ENCODE results near the gene RNF150. TPM values are rescaled to one million over a fixed set of nuclear protein-coding genes. Genes with fewer than 3 reads are reported as not detected.
A peak's percentile ranks its signal among the peaks of the same experiment; 100 is the strongest.

RNF150 gene
- total RNA-seq, 4 donors from 2014 or later: 1.6 to 21.2 (median 4.9) TPM

- intact Hi-C loops (cut with DNase I; ENCODE audit: low total_unique reads): no loop called here
- in situ Hi-C loops (cut with MboI; ENCODE audit: low sequenced_read_pairs in 4 of 4): no loop called here
Observed at GRCh38 chr4:140888054-140888453, 245.2 kb downstream of the RNF150 start.

GRCh38 chr4:140887467-140887866, 245.8 kb downstream of the RNF150 start:
- Histone ChIP-seq H3K4me1 (peaks cover 23 to 24% of the 10 kb centered on the region in 2 donors), H3K27me3 (no peaks in the 10 kb centered on the region), H3K9me3 (no peaks in the 10 kb centered on the region), H3K4me3 (peak overlapping the region in 1 of 4 donors; percentile 20), H3K36me3 (no peaks in the 10 kb centered on the region), H3K27ac (peak overlapping the region; percentile 11 to 75 (median 52))
- intact Hi-C loops (cut with DNase I; ENCODE audit: low total_unique reads) (loop anchor here (2.0 kb wide), 1 partner anchor 245 kb away; the partner anchor contains the start of gene RNF150), in situ Hi-C loops (cut with MboI; ENCODE audit: low sequenced_read_pairs in 4 of 4) (no loop called here)
- TF ChIP-seq, protein P1, sequence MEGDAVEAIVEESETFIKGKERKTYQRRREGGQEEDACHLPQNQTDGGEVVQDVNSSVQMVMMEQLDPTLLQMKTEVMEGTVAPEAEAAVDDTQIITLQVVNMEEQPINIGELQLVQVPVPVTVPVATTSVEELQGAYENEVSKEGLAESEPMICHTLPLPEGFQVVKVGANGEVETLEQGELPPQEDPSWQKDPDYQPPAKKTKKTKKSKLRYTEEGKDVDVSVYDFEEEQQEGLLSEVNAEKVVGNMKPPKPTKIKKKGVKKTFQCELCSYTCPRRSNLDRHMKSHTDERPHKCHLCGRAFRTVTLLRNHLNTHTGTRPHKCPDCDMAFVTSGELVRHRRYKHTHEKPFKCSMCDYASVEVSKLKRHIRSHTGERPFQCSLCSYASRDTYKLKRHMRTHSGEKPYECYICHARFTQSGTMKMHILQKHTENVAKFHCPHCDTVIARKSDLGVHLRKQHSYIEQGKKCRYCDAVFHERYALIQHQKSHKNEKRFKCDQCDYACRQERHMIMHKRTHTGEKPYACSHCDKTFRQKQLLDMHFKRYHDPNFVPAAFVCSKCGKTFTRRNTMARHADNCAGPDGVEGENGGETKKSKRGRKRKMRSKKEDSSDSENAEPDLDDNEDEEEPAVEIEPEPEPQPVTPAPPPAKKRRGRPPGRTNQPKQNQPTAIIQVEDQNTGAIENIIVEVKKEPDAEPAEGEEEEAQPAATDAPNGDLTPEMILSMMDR (IDR thresholded peaks at IDR 0.05 in 4 of 5, conservative IDR thresholded peaks at IDR 0.05 in 1 of 5): no peak
- no peak for TF ChIP-seq POLR2A (IDR thresholded peaks at IDR 0.05)
- ATAC-seq (peak; percentile 92 to 99), DNase-seq (peak in 1 of 2 donors; percentile 12)

More at GRCh38 chr4:140888054-140888453, 245.2 kb downstream of the RNF150 start:
- Histone ChIP-seq H3K27me3 (no peaks in the 10 kb centered on the region), H3K36me3 (no peaks in the 10 kb centered on the region), H3K4me1 (peaks cover 23 to 24% of the 10 kb centered on the region in 2 donors), H3K27ac (peak overlapping the region; percentile 11 to 75 (median 50)), H3K9me3 (no peaks in the 10 kb centered on the region), H3K4me3 (no peak overlapping the region)
- TF ChIP-seq, protein P1 (IDR thresholded peaks at IDR 0.05 in 4 of 5, conservative IDR thresholded peaks at IDR 0.05 in 1 of 5): no peak
- no peak for TF ChIP-seq POLR2A (IDR thresholded peaks at IDR 0.05)
- ATAC-seq: no peak
- no peak for DNase-seq

DNA sequence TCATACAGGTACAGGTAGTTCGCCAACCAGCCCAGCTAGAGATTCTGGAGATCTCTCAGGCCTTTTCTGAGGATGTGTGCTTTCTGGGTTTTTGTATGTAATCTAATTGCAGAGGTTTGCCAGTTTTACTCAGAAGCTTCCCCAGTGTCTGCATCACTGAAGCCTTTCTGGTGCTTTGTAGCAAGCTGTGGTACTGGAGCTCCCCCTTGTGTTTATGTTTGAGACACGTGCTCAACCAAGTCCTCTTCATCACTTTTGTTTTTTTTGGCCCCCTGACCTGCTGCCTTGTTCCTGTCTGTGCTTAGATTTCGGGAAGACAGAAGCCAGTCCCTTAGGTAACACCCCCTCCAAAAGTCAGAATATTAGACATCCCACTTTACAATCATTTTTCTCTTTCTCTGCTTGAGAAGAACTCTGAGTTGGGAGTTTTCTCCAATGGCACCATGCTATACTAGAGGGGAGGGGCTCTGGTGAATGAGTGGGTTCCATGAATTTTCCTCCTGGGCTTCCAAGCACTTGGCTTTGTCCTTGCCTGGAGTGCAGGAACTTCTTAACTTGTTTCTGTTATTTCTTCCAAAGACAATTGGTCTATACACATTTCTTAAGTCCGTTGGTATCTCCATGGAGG, 248.7 kb downstream of the RNF150 start:
- H3K27ac ChIP-seq: no peak overlapping the region
- no peak overlapping the region for H3K4me3 ChIP-seq
- no peaks in the 10 kb centered on the region for H3K36me3 ChIP-seq
- in situ Hi-C loops (cut with MboI; ENCODE audit: low sequenced_read_pairs in 4 of 4) (no loop called here), intact Hi-C loops (cut with DNase I; ENCODE audit: low total_unique reads) (loop anchor here (1.0 kb wide), 1 partner anchor 23 kb away; no protein-coding TSS in a partner anchor)
- TF ChIP-seq POLR2A (IDR thresholded peaks at IDR 0.05): no peak
- TF ChIP-seq, protein P1 (IDR thresholded peaks at IDR 0.05 in 4 of 5, conservative IDR thresholded peaks at IDR 0.05 in 1 of 5): peak in 4 of 5 experiments; percentile 52 to 68 (median 57)
- H3K9me3 ChIP-seq: no peaks in the 10 kb centered on the region
- H3K27me3 ChIP-seq: no peaks in the 10 kb centered on the region
- DNase-seq: peak in 1 of 2 donors; percentile 11
- ATAC-seq: peak; percentile 44 to 61
- peaks cover 23 to 24% of the 10 kb centered on the region in 2 donors for H3K4me1 ChIP-seq

GRCh38 chr4:140877781-140878180, 255.5 kb downstream of the RNF150 start:
- intact Hi-C loops (cut with DNase I; ENCODE audit: low total_unique reads): loop anchor here (2.0 kb wide), 1 partner anchor 13 kb away; no protein-coding TSS in a partner anchor
- DNase-seq (no peak), ATAC-seq (no peak)
- no peaks in the 10 kb centered on the region for H3K36me3 ChIP-seq
- no peaks in the 10 kb centered on the region for H3K9me3 ChIP-seq
- H3K27me3 ChIP-seq: no peaks in the 10 kb centered on the region
- TF ChIP-seq POLR2A (IDR thresholded peaks at IDR 0.05): no peak
- TF ChIP-seq, protein P1 (IDR thresholded peaks at IDR 0.05 in 4 of 5, conservative IDR thresholded peaks at IDR 0.05 in 1 of 5): no peak
- H3K4me1 ChIP-seq: no peaks in the 10 kb centered on the region
- H3K27ac ChIP-seq: no peak overlapping the region
- no peak overlapping the region for H3K4me3 ChIP-seq
- in situ Hi-C loops (cut with MboI; ENCODE audit: low sequenced_read_pairs in 4 of 4): no loop called here
